Testis (tissue), 3 donors: Measurements from ENCODE around the gene DBNDD2. TPM values are rescaled to one million over a fixed set of nuclear protein-coding genes. Genes with fewer than 3 reads are reported as not detected.

ENCODE experiments used
- DNase-seq: peaks from one replicate; pipeline ENCODE4 v3.0.0-alpha.2; 2019
- H3K27ac ChIP-seq, 2 donors: fragments of 200-600 bp; sonication (generic); one replicate each; pipeline ENCODE4 v1.5.1; 2019
- H3K27me3 ChIP-seq: fragments of 200-600 bp; sonication (generic); one replicate; pipeline ENCODE4 v1.5.1; 2019
- H3K36me3 ChIP-seq: fragments of 200-600 bp; sonication (generic); one replicate; pipeline ENCODE4 v1.5.1; 2017; ENCODE audit warnings: low read depth; ENCODE audit errors: missing control alignments
- H3K4me1 ChIP-seq: fragments of 200-600 bp; sonication (generic); one replicate; pipeline ENCODE4 v1.5.1; 2019
- H3K4me3 ChIP-seq, 2 donors: fragments of 200-600 bp; sonication (generic); one replicate each; pipeline ENCODE4 v1.5.1; 2017 to 2019
- H3K9me3 ChIP-seq: fragments of 200-600 bp; sonication (generic); one replicate; pipeline ENCODE4 v1.5.1; 2017
- POLR2A ChIP-seq: fragments of 450-650 bp; IDR thresholded peaks from one replicate; pipeline ENCODE4 v1.6.1; 2017; ENCODE audit warnings: antibody characterized with exemption, mild to moderate bottlenecking, moderate library complexity
- WGBS, 2 donors: methylation state at CpG; one replicate each; pipeline ENCODE4 v1.1.5; 2018; 5-methylcytosine and 5-hydroxymethylcytosine counted together
- intact Hi-C: fragments of 100-400 bp; cut with DNase I; formaldehyde crosslinking; loops from one replicate; pipeline ENCODE4 v1.15.1; 2023; ENCODE audit warnings: low total_unique reads
- polyA plus RNA-seq: library from polyadenylated mRNA; stranded (reverse); fragments of 350-450 nt; fragmentation: Illumina TruSeq; extraction: RNeasy Lipid Tissue Mini Kit (QIAGEN cat#74804); gene quantifications from one replicate; pipeline ENCODE4 v1.2.3, GENCODE V29; 2014; ENCODE audit warnings: low read depth, low replicate concordance; ENCODE audit not compliant: insufficient read depth
- total RNA-seq, 2 donors: library from RNA; depleted of rRNA; stranded (reverse); fragments of >200 nt; gene quantifications; one replicate each; pipeline ENCODE4 v1.2.3, GENCODE V29; 2016
- TF ChIP-seq, protein P1 (sequence below), 3 experiments: fragments of 450-650 bp in 2 of 3; fragments of 200-600 bp in 1 of 3; sonication (generic) in 1 of 3; IDR thresholded peaks; one replicate each; pipeline ENCODE4 v1.5.1; 2016 to 2019; ENCODE audit warnings: antibody characterized with exemption in 3 of 3, mild to moderate bottlenecking in 2 of 3, moderate library complexity in 1 of 3

Gene DBNDD2
- total and polyA plus RNA-seq, 3 donors from 2014 or later: 7.9 to 39.3 (median 10.0) TPM

GRCh38 chr20:45412653-45413052, 4.6 kb downstream of the DBNDD2 start:
- intact Hi-C loops: no loop called here
- Histone ChIP-seq H3K36me3 (no peaks in the 10 kb centered on the region), H3K27me3 (no peaks in the 10 kb centered on the region), H3K27ac (no peak overlapping the region), H3K9me3 (no peaks in the 10 kb centered on the region), H3K4me1 (peaks cover 12% of the 10 kb centered on the region), H3K4me3 (no peak overlapping the region)
- 60 to 68% methylated on average over 5 of the region's 5 CpGs for WGBS, 2 donors
- no peak for DNase-seq
- no peak for TF ChIP-seq POLR2A
- TF ChIP-seq, protein P1, sequence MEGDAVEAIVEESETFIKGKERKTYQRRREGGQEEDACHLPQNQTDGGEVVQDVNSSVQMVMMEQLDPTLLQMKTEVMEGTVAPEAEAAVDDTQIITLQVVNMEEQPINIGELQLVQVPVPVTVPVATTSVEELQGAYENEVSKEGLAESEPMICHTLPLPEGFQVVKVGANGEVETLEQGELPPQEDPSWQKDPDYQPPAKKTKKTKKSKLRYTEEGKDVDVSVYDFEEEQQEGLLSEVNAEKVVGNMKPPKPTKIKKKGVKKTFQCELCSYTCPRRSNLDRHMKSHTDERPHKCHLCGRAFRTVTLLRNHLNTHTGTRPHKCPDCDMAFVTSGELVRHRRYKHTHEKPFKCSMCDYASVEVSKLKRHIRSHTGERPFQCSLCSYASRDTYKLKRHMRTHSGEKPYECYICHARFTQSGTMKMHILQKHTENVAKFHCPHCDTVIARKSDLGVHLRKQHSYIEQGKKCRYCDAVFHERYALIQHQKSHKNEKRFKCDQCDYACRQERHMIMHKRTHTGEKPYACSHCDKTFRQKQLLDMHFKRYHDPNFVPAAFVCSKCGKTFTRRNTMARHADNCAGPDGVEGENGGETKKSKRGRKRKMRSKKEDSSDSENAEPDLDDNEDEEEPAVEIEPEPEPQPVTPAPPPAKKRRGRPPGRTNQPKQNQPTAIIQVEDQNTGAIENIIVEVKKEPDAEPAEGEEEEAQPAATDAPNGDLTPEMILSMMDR (IDR thresholded peaks at IDR 0.05): no peak

DNA sequence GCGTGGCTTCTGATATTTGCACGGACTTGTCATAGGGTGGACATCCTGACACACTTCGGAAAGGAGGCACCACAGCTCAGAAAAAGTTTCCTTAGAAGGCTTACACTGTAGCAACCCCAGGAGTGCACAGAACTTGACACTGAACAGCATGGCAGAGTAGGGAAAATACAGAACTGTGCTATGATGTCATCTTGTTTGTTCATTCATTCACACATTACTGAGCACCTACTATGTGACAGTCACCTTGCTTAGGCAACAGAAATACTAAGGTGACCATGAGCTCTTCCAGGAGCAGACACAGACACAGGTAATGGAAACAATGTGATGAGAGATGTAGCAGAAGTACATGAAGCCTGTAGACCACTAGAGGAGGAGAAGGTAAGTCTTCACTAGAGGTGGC, 5.4 kb downstream of the DBNDD2 start:
- Histone ChIP-seq H3K27me3 (no peaks in the 10 kb centered on the region), H3K4me3 (no peak overlapping the region), H3K36me3 (no peaks in the 10 kb centered on the region), H3K27ac (no peak overlapping the region), H3K9me3 (no peaks in the 10 kb centered on the region), H3K4me1 (peaks cover 6% of the 10 kb centered on the region)
- no peak for DNase-seq
- intact Hi-C loops: no loop called here
- TF ChIP-seq POLR2A: no peak
- TF ChIP-seq, protein P1 (IDR thresholded peaks at IDR 0.05): no peak
- 80 to 83% methylated on average over 3 of the region's 3 CpGs for WGBS, 2 donors

DNA sequence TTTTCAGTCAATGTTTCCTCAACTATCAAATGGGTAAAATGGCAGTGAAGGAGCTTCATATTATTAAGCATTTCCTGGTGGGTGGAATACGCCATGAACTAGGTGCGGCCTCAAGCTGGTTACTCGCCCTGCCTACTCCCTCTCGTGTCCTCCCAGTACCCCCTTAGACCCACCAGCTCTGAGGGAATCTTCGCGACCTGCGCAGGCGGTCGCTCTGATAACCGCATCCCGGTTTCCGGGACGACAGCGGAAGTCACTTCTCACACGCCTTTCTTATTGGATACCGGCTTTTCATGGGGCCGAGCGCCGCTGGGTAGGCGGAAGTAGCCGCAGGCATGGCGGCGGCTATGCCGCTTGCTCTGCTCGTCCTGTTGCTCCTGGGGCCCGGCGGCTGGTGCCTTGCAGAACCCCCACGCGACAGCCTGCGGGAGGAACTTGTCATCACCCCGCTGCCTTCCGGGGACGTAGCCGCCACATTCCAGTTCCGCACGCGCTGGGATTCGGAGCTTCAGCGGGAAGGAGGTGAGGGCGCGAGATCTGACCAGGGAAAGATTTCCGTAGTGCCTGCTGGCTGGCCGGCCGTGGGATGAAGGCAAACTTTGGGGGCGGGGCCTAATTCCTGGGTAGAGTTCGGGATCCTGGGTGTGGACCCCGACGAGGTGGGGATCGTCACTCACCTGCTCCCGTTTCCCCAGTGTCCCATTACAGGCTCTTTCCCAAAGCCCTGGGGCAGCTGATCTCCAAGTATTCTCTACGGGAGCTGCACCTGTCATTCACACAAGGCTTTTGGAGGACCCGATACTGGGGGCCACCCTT, 7.9 kb downstream of the DBNDD2 start, which contains the start of gene PIGT:
Gene PIGT, plus strand, starts transcription at position 320 of the 816 bp plus-strand sequence. Its CDS starts 16 bp downstream, at position 336.
- DNase-seq: peak; percentile 93
- Histone ChIP-seq H3K27ac (peak within 1 kb of the TSS; percentile 15 to 78), H3K27me3 (no peaks in the 10 kb centered on the region), H3K4me3 (peak within 1 kb of the TSS; percentile 85 to 92), H3K36me3 (no peaks in the 10 kb centered on the region), H3K9me3 (no peaks in the 10 kb centered on the region), H3K4me1 (peaks cover 6% of the 10 kb centered on the region)
- intact Hi-C loops: no loop called here
- TF ChIP-seq, protein P1 (IDR thresholded peaks at IDR 0.05): no peak
- peak; percentile 14 for TF ChIP-seq POLR2A
- WGBS, 2 donors: 0 to 1% methylated on average over 10 to 52 of the region's 52 CpGs

DNA sequence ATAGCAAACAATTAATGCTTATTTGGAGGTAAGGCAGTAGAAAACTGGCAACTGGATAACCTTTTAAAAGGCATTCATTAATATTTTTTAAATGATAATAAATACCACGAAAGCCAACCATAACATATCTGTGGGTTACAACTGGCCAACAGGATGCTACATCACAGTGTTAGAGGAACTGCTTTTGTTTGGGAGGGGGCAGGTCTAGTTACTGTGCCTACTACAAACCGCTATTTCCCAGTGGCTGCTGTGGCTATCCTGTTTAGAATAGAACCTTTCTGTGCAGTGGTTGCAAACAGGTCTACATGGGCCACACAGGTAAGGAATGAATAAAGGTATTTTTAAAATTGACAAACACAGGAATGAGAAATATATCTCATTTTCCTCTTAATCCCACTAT, 8.8 kb downstream of the DBNDD2 start:
- 53 to 75% methylated on average over 2 of the region's 2 CpGs for WGBS, 2 donors

More for the DNA sequence above, 8.8 kb downstream of the DBNDD2 start:
- TF ChIP-seq, protein P1 (IDR thresholded peaks at IDR 0.05): no peak
- TF ChIP-seq POLR2A: no peak
- H3K27me3 ChIP-seq: no peaks in the 10 kb centered on the region
- H3K4me1 ChIP-seq: peaks cover 6% of the 10 kb centered on the region
- intact Hi-C loops: no loop called here
- no peak overlapping the region for H3K27ac ChIP-seq
- H3K9me3 ChIP-seq: no peaks in the 10 kb centered on the region
- peak overlapping the region in 1 of 2 donors; percentile 85 for H3K4me3 ChIP-seq
- H3K36me3 ChIP-seq: no peaks in the 10 kb centered on the region
- no peak for DNase-seq
